Ascending aorta (tissue), 2 donors: ENCODE measurements around the gene UNG. TPM values are rescaled to one million over a fixed set of nuclear protein-coding genes. Genes with fewer than 3 reads are reported as not detected.
"Not testable (repeated sequence)": the region's sequence is repeated elsewhere in the genome, so short reads cannot be mapped to it uniquely, and the experiment has no call there.

ENCODE experiments used
- DNase-seq, 2 donors: peaks; one replicate each; pipeline ENCODE4 v3.0.0-alpha.2; 2019; ENCODE audit warnings: low spot score in 2 of 2
- H3K27ac ChIP-seq, 2 donors: fragments of 200-600 bp; sonication (generic); one replicate each; pipeline ENCODE4 v1.5.1; 2016 to 2017; ENCODE audit warnings: mild to moderate bottlenecking in 1 of 2
- H3K27me3 ChIP-seq: fragments of 200-600 bp; sonication (generic); one replicate; pipeline ENCODE4 v1.5.1; 2017
- H3K36me3 ChIP-seq, 2 donors: fragments of 200-600 bp; sonication (generic); one replicate each; pipeline ENCODE4 v1.5.1; 2016
- H3K4me1 ChIP-seq, 2 donors: fragments of 200-600 bp; sonication (generic); one replicate each; pipeline ENCODE4 v1.5.1; 2016 to 2017; ENCODE audit warnings: mild to moderate bottlenecking in 1 of 2
- H3K4me3 ChIP-seq, 2 donors: fragments of 200-600 bp; sonication (generic); one replicate each; pipeline ENCODE4 v1.5.1; 2016 to 2017; ENCODE audit warnings: mild to moderate bottlenecking in 1 of 2
- H3K9me3 ChIP-seq, 2 donors: fragments of 200-600 bp; sonication (generic); one replicate each; pipeline ENCODE4 v1.5.1; 2016
- CTCF ChIP-seq, 3 experiments: fragments of 200-600 bp in 2 of 3; fragments of 450-650 bp in 1 of 3; sonication (generic) in 2 of 3; IDR thresholded peaks; one replicate each; pipeline ENCODE4 v1.5.1; 2016 to 2019; ENCODE audit warnings: antibody characterized with exemption in 3 of 3, mild to moderate bottlenecking in 1 of 3, moderate library complexity in 1 of 3
- intact Hi-C: fragments of 100-400 bp; cut with DNase I; formaldehyde crosslinking; loops from one replicate; pipeline ENCODE4 v1.15.1; 2023
- total RNA-seq: library from RNA; depleted of rRNA; stranded (reverse); fragments of >200 nt; gene quantifications from one replicate; pipeline ENCODE4 v1.1.0, GENCODE V29; 2016

The UNG gene
- total RNA-seq, 1 donor from 2014 or later = 42.4 TPM

GRCh38 chr12:109140560-109140959, 43.2 kb downstream of the UNG start:
- no peaks in the 10 kb centered on the region for H3K9me3 ChIP-seq
- DNase-seq = no peak
- H3K27me3 ChIP-seq = no peaks in the 10 kb centered on the region
- intact Hi-C loops = no loop called here
- H3K36me3 ChIP-seq = peaks cover 0 to 15% of the 10 kb centered on the region in 2 donors
- H3K4me3 ChIP-seq = no peak overlapping the region
- TF ChIP-seq CTCF (IDR thresholded peaks at IDR 0.05) = no peak
- H3K4me1 ChIP-seq = no peaks in the 10 kb centered on the region
- H3K27ac ChIP-seq = no peak overlapping the region

GRCh38 chr12:109144224-109144623, 46.8 kb downstream of the UNG start:
- Histone ChIP-seq H3K36me3 (peaks cover 0 to 15% of the 10 kb centered on the region in 2 donors), H3K27me3 (no peaks in the 10 kb centered on the region), H3K27ac (no peak overlapping the region), H3K4me1 (no peaks in the 10 kb centered on the region), H3K4me3 (no peak overlapping the region), H3K9me3 (no peaks in the 10 kb centered on the region)
- intact Hi-C loops = no loop called here
- no peak for TF ChIP-seq CTCF (IDR thresholded peaks at IDR 0.05)
- no peak for DNase-seq

- H3K27ac ChIP-seq, H3K9me3 ChIP-seq, DNase-seq, H3K36me3 ChIP-seq, H3K4me3 ChIP-seq, intact Hi-C loops, H3K4me1 ChIP-seq, H3K27me3 ChIP-seq: not testable (repeated sequence)
Observed at GRCh38 chr12:109147126-109147525, 49.7 kb downstream of the UNG start.

- no peaks in the 10 kb centered on the region for H3K9me3 ChIP-seq
- intact Hi-C loops = no loop called here
- no peak for TF ChIP-seq CTCF (IDR thresholded peaks at IDR 0.05)
- peak overlapping the region in 1 of 2 donors; percentile 37 for H3K27ac ChIP-seq
- DNase-seq = peak in 1 of 2 donors; percentile 72
- H3K4me3 ChIP-seq = no peak overlapping the region
- no peaks in the 10 kb centered on the region for H3K27me3 ChIP-seq
- H3K4me1 ChIP-seq = no peaks in the 10 kb centered on the region
- H3K36me3 ChIP-seq = peaks cover 0 to 1% of the 10 kb centered on the region in 2 donors
Observed at GRCh38 chr12:109147954-109148353, 50.6 kb downstream of the UNG start.

- Histone ChIP-seq H3K27me3 (no peaks in the 10 kb centered on the region), H3K4me1 (no peaks in the 10 kb centered on the region), H3K27ac (no peak overlapping the region), H3K4me3 (no peak overlapping the region), H3K9me3 (no peaks in the 10 kb centered on the region), H3K36me3 (no peaks in the 10 kb centered on the region)
- intact Hi-C loops = loop anchor here (5.0 to 10.0 kb wide), 2 partner anchors 325 to 588 kb away; partner anchors contain the start of genes ISCU, KCTD10, SART3 and UBE3B
- peak in 1 of 2 donors; percentile 37 for DNase-seq
- no peak for TF ChIP-seq CTCF (IDR thresholded peaks at IDR 0.05)
Observed at GRCh38 chr12:109150124-109150640, 52.8 kb downstream of the UNG start.

GRCh38 chr12:109151457-109151856, 54.1 kb downstream of the UNG start:
- no peak for DNase-seq
- no peak overlapping the region for H3K4me3 ChIP-seq
- H3K27me3 ChIP-seq = no peaks in the 10 kb centered on the region
- intact Hi-C loops = loop anchor here (5.0 to 10.0 kb wide), 2 partner anchors 323 to 589 kb away; partner anchors contain the start of genes ISCU, KCTD10, SART3 and UBE3B
- no peaks in the 10 kb centered on the region for H3K9me3 ChIP-seq
- no peak for TF ChIP-seq CTCF (IDR thresholded peaks at IDR 0.05)
- no peak overlapping the region for H3K27ac ChIP-seq
- no peaks in the 10 kb centered on the region for H3K36me3 ChIP-seq
- H3K4me1 ChIP-seq = no peaks in the 10 kb centered on the region
